Spinal cord (tissue), 4 donors: ENCODE measurements around the gene MRPS18C. TPM values are rescaled to one million over a fixed set of nuclear protein-coding genes. Genes with fewer than 3 reads are reported as not detected.

Experiments used
- polyA plus RNA-seq, 2 donors: library from polyadenylated mRNA; unstranded; fragments of 120-200 nt; gene quantifications; one replicate each; pipeline ENCODE4 v1.2.1, GENCODE V29; 2013; ENCODE audit not compliant: insufficient read length in 2 of 2
- total RNA-seq, 2 donors: library from RNA; depleted of rRNA in 1 of 2; stranded (reverse); fragments of 120-200 nt in 1 of 2; fragments of >200 nt in 1 of 2; gene quantifications; one replicate each; pipeline versions ENCODE4 v1.2.3 to v1.2.4, GENCODE V29; 2013 to 2014

The MRPS18C gene
- total and polyA plus RNA-seq, 4 donors = 30.1 to 64.7 (median 52.6) TPM

Other genes with a start within 250 kb of the MRPS18C start
- gene COQ2, start 171.3 kb upstream of the MRPS18C start, total RNA-seq = 10 to 100 TPM; 14.1 to 18.8 TPM
- 10 to 100 TPM; 19.7 to 25.2 TPM for gene COQ2, start 171.3 kb upstream of the MRPS18C start, polyA plus RNA-seq
- gene HPSE, start 121.2 kb upstream of the MRPS18C start, total RNA-seq = 1 to 10 TPM; 2.5 to 6.5 TPM
- gene HPSE, start 121.2 kb upstream of the MRPS18C start, polyA plus RNA-seq = 1 to 10 TPM; 4.3 to 6.6 TPM
- gene HELQ, start 235 bp upstream of the MRPS18C start, total RNA-seq = 10 to 100 TPM; 18.2 to 20.6 TPM
- 10 to 100 TPM in 1 of 2 donors, 1 to 10 TPM in 1; 9.2 to 10.2 TPM for gene HELQ, start 235 bp upstream of the MRPS18C start, polyA plus RNA-seq
- gene ABRAXAS1, start 29.0 kb downstream of the MRPS18C start, total RNA-seq = 10 to 100 TPM; 10.2 to 20.2 TPM
- 10 to 100 TPM; 10.0 to 10.3 TPM for gene ABRAXAS1, start 29.0 kb downstream of the MRPS18C start, polyA plus RNA-seq
- 1 to 10 TPM; 4.4 to 7.4 TPM for gene GPAT3, start 80.0 kb downstream of the MRPS18C start, total RNA-seq
- 1 to 10 TPM; 3.4 to 3.6 TPM for gene GPAT3, start 80.0 kb downstream of the MRPS18C start, polyA plus RNA-seq